GM21381 (cell line): ENCODE results near the gene GTF2H1.
"Not testable (repeated sequence)": the region's sequence is repeated elsewhere in the genome, so short reads cannot be mapped to it uniquely, and the experiment has no call there.

ENCODE experiments used
- ATAC-seq: cut with Tn5 transposase; IDR thresholded peaks from one replicate; pipeline ENCODE4 v1.9.1; 2021; ENCODE audit warnings: mild to moderate bottlenecking, moderate library complexity; ENCODE audit not compliant: unreplicated experiment

GTF2H1 gene

GRCh38 chr11:18317551-18317950 is 4.8 kb upstream of the GTF2H1 start:
- no peak for ATAC-seq

- no peak for ATAC-seq
Observed at GRCh38 chr11:18319914-18320313, 2.5 kb upstream of the GTF2H1 start.

GRCh38 chr11:18320617-18321016 is 1.8 kb upstream of the GTF2H1 start:
- no peak for ATAC-seq

- ATAC-seq = no peak
Observed at GRCh38 chr11:18321578-18321968, 794 bp upstream of the GTF2H1 start.

GRCh38 chr11:18322818-18323570 is 627 bp downstream of the GTF2H1 start:
- ATAC-seq = no peak

- not testable (repeated sequence) for ATAC-seq
Observed at GRCh38 chr11:18323881-18324280, 1.5 kb downstream of the GTF2H1 start.

GRCh38 chr11:18324381-18324780 is 2.0 kb downstream of the GTF2H1 start:
- ATAC-seq = no peak

GRCh38 chr11:18329196-18329870 is 7.0 kb downstream of the GTF2H1 start:
- ATAC-seq = no peak

- no peak for ATAC-seq
Observed at GRCh38 chr11:18330921-18331320, 8.6 kb downstream of the GTF2H1 start.

- ATAC-seq = no peak
Observed at GRCh38 chr11:18332302-18332701, 9.9 kb downstream of the GTF2H1 start.

GRCh38 chr11:18332891-18333290 is 10.5 kb downstream of the GTF2H1 start:
- no peak for ATAC-seq

GRCh38 chr11:18347471-18348125 is 25.2 kb downstream of the GTF2H1 start:
- ATAC-seq = no peak

- ATAC-seq = no peak
Observed at GRCh38 chr11:18352581-18352980, 30.2 kb downstream of the GTF2H1 start.

- no peak for ATAC-seq
Observed at GRCh38 chr11:18358646-18359045, 36.3 kb downstream of the GTF2H1 start.

- no peak for ATAC-seq
Observed at GRCh38 chr11:18361154-18361553, 38.8 kb downstream of the GTF2H1 start.

GRCh38 chr11:18364495-18365073 is 42.2 kb downstream of the GTF2H1 start:
- no peak for ATAC-seq

GRCh38 chr11:18365741-18366140 is 43.4 kb downstream of the GTF2H1 start:
- no peak for ATAC-seq

- ATAC-seq = no peak
Observed at GRCh38 chr11:18366286-18366685, 43.9 kb downstream of the GTF2H1 start.

- no peak for ATAC-seq
Observed at GRCh38 chr11:18367431-18367830, 45.1 kb downstream of the GTF2H1 start.

- ATAC-seq = no peak
Observed at GRCh38 chr11:18368221-18368620, 45.9 kb downstream of the GTF2H1 start.

GRCh38 chr11:18369398-18369797 is 47.0 kb downstream of the GTF2H1 start:
- ATAC-seq = no peak

- ATAC-seq = no peak
Observed at GRCh38 chr11:18371279-18371678, 48.9 kb downstream of the GTF2H1 start.
